ENCODE results near the gene ZFAND5. TPM values are rescaled to one million over a fixed set of nuclear protein-coding genes. Genes with fewer than 3 reads are reported as not detected.

Gene ZFAND5, protein sequence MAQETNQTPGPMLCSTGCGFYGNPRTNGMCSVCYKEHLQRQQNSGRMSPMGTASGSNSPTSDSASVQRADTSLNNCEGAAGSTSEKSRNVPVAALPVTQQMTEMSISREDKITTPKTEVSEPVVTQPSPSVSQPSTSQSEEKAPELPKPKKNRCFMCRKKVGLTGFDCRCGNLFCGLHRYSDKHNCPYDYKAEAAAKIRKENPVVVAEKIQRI
- 84.1 and 88.8 TPM in 2 replicates for total RNA-seq (2014; rRNA removed)
- Bru-seq, nascent RNA, result percentile 96 among the genes with signal in this experiment
- percentile 94 among the genes with signal in this experiment for BruChase-seq, experiment 1, labeled RNA remaining after a 6-hour chase
- percentile 96 among the genes with signal in this experiment for BruChase-seq, experiment 2, labeled RNA remaining after a 2-hour chase
- long read RNA-seq, full-length matches to known transcripts, result 68 of 85 reads
- long read RNA-seq, partial matches to known transcripts, result 8 of 85 reads
- long read RNA-seq, other reads (novel, unspliced or antisense), result 9 of 85 reads

DNA sequence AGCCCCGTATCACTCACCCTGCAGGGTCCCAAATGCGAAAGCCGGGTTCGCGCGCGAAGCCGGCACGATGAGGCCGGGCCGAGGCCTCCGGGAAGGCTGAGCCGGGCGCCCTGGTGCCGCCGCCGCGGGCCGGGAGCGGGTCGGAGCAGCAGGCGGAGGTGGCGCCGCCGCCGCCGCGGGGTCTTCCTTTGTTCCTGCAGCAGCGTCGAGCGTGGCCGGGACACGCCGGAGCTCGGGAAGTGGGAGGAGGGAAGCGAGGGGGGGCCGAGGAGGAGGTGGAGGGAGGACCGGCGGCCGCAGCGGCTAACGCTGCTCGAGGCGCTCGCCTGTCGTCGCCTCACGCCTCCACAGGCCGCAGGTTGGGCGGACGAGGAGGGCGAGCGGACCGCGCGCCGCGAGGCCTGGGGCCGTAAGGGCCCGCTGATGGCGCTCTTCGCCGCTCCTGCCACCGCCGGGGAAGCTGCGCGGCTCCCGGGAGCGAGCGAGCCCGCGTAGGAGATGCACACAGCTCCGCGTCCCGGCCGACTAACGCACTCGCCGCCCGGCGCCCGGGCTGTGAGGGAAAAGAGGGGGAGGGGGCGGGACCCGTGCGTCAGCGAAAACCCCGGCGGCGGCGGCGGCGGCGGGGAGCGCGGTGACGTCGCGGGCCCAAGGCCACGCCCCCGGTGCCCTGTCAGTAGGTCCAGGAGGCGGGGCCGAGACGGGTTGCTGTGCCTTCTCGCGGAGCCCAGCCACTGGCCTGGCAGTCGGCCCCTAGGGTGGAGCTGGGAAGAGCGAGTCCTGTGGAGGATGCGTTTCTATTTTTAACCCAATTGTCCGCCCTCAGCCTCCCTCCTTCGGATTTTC is at the start of gene ZFAND5:
Gene ZFAND5, minus strand, starts transcription at position 530 of the 846 bp plus-strand sequence. CDS start 4,430 bp downstream, outside the sequence.
- Histone ChIP-seq H3K79me2 (ENCODE audit: low read length) (peaks cover 51% of the 10 kb centered on the region), H3K4me3 (ENCODE audit: low read length) (peak within 1 kb of the TSS; percentile 98), H3K27ac (ENCODE audit: low read length) (peak within 1 kb of the TSS; percentile 98), H3K36me3 (ENCODE audit: low read depth, low read length) (peaks cover 24% of the 10 kb centered on the region), H3K4me1 (ENCODE audit: insufficient read depth, low read length) (peaks cover 19% of the 10 kb centered on the region; the same call in 1 of the 2 replicates), H2AFZ (ENCODE audit: low read length) (peak within 1 kb of the TSS; percentile 95), H3K27me3 (ENCODE audit: low read length) (no peaks in the 10 kb centered on the region), H3K9me3 (ENCODE audit: low read length) (no peaks in the 10 kb centered on the region), H3F3A (ENCODE audit: low read length, unreplicated experiment) (no peaks in the 10 kb centered on the region), H3K9me2 (replicated peaks; ENCODE audit: low read length) (no peaks in the 10 kb centered on the region), H3K4me2 (ENCODE audit: low read length) (peak within 1 kb of the TSS; percentile 99), H4K20me1 (ENCODE audit: low read length) (peaks cover 43% of the 10 kb centered on the region), H3K9ac (ENCODE audit: low read length) (peak within 1 kb of the TSS; percentile 92)
- TF ChIP-seq EZH2 (IDR thresholded peaks at IDR 0.05; ENCODE audit: low read length, unreplicated experiment) (no peak), EZH2phosphoT487 (IDR thresholded peaks at IDR 0.05; ENCODE audit: borderline replicate concordance, low read length) (no peak)
- TF ChIP-seq, protein P1, sequence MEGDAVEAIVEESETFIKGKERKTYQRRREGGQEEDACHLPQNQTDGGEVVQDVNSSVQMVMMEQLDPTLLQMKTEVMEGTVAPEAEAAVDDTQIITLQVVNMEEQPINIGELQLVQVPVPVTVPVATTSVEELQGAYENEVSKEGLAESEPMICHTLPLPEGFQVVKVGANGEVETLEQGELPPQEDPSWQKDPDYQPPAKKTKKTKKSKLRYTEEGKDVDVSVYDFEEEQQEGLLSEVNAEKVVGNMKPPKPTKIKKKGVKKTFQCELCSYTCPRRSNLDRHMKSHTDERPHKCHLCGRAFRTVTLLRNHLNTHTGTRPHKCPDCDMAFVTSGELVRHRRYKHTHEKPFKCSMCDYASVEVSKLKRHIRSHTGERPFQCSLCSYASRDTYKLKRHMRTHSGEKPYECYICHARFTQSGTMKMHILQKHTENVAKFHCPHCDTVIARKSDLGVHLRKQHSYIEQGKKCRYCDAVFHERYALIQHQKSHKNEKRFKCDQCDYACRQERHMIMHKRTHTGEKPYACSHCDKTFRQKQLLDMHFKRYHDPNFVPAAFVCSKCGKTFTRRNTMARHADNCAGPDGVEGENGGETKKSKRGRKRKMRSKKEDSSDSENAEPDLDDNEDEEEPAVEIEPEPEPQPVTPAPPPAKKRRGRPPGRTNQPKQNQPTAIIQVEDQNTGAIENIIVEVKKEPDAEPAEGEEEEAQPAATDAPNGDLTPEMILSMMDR (conservative IDR thresholded peaks at IDR 0.05; ENCODE audit: low read depth, low read length), result no peak
- intact Hi-C loops (cut with micrococcal nuclease), result loop anchor here (1.0 to 2.0 kb wide), 4 partner anchors 78 to 227 kb away; no protein-coding TSS in a partner anchor
- no TSS peak for BruUV-seq (replicated peaks)
- ATAC-seq (peak; percentile 85), DNase-seq (peak; percentile 93)
- ChIA-PET CTCF (interaction anchor here (1.1 kb wide), 1 partner anchor 32 kb away, joined by 8 read pairs; no protein-coding TSS in a partner anchor), POLR2A (ENCODE audit: unreplicated experiment) (interaction anchor here (0.6 to 1.4 kb wide), 10 partner anchors 69 to 458 kb away, joined by 3 to 10 read pairs (median 4); partner anchors contain the start of gene C9orf85)

DNA sequence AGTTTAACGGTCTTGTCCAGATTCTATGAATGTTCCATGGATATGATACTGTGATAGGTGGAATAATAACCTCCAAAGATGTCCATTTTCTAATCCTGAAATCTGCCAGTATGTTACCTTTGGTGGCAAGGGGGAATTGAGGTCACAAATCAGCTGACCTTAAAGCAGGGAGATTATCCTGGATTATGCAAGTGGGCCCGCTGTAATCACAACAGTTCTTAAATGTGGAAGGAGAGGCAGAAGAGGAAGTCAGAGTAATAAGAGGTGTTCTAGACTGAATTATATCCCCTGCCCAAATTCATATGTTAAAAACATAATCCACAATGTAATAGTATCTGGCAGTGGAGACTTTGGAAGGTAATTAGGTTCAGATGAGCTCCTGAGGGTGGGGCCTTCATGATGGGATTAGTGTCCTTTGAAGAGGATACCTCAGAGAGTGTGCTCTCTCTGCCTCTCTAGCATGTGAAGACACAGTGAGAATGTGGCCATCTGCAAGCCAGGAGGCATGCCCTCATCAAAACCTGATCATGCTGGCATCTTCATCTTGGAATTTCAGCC is 47.6 kb upstream of the ZFAND5 start:
- ChIA-PET CTCF (no interaction called here), POLR2A (ENCODE audit: unreplicated experiment) (no interaction called here)
- Histone ChIP-seq H3K36me3 (ENCODE audit: low read depth, low read length) (no peaks in the 10 kb centered on the region), H3K27ac (ENCODE audit: low read length) (no peak overlapping the region), H3K4me1 (ENCODE audit: insufficient read depth, low read length) (no peaks in the 10 kb centered on the region), H3K27me3 (ENCODE audit: low read length) (no peaks in the 10 kb centered on the region), H3K4me3 (ENCODE audit: low read length) (no peak overlapping the region), H2AFZ (ENCODE audit: low read length) (no peak overlapping the region), H3F3A (ENCODE audit: low read length, unreplicated experiment) (no peaks in the 10 kb centered on the region), H4K20me1 (ENCODE audit: low read length) (no peaks in the 10 kb centered on the region), H3K9me2 (replicated peaks; ENCODE audit: low read length) (no peaks in the 10 kb centered on the region), H3K79me2 (ENCODE audit: low read length) (no peaks in the 10 kb centered on the region), H3K4me2 (ENCODE audit: low read length) (no peak overlapping the region), H3K9me3 (ENCODE audit: low read length) (no peaks in the 10 kb centered on the region), H3K9ac (ENCODE audit: low read length) (no peak overlapping the region)
- intact Hi-C loops (cut with micrococcal nuclease), result no loop called here
- no TSS peak for BruUV-seq (replicated peaks)
- no peak for DNase-seq
- no peak for ATAC-seq
- TF ChIP-seq, protein P1 (conservative IDR thresholded peaks at IDR 0.05; ENCODE audit: low read depth, low read length), result no peak
- TF ChIP-seq EZH2 (IDR thresholded peaks at IDR 0.05; ENCODE audit: low read length, unreplicated experiment) (no peak), EZH2phosphoT487 (IDR thresholded peaks at IDR 0.05; ENCODE audit: borderline replicate concordance, low read length) (no peak)

Data from PC-3 (cell line).